LNCAP (cell line): Measurements from ENCODE around the gene PRR15L.

Experiments
- TF ChIP-seq, protein P1 (sequence below): fragments of 450-650 bp; IDR thresholded peaks from 2 replicates; pipeline ENCODE4 v1.5.1; 2017; ENCODE audit warnings: mild to moderate bottlenecking

Gene PRR15L

DNA sequence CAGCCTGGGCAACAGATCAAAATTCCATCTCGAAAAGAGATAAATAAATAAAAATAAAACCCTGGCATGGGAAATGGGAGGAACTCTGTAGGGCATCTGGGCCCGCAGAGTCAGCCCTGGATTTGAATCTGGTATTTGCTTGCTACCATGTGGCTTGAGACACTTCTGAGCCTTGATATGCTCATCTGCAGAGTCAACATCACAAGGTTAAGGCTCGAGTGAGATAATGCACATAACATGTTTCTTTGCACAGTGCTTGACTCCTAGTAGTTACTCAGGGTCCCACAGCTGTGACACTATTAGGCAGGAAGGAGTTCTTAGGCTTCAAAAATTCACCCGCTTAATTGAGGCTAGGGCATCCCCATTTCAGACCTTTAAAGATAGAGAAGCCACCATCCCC, 34.5 kb upstream of the PRR15L start:
- TF ChIP-seq, protein P1, sequence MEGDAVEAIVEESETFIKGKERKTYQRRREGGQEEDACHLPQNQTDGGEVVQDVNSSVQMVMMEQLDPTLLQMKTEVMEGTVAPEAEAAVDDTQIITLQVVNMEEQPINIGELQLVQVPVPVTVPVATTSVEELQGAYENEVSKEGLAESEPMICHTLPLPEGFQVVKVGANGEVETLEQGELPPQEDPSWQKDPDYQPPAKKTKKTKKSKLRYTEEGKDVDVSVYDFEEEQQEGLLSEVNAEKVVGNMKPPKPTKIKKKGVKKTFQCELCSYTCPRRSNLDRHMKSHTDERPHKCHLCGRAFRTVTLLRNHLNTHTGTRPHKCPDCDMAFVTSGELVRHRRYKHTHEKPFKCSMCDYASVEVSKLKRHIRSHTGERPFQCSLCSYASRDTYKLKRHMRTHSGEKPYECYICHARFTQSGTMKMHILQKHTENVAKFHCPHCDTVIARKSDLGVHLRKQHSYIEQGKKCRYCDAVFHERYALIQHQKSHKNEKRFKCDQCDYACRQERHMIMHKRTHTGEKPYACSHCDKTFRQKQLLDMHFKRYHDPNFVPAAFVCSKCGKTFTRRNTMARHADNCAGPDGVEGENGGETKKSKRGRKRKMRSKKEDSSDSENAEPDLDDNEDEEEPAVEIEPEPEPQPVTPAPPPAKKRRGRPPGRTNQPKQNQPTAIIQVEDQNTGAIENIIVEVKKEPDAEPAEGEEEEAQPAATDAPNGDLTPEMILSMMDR = no peak

DNA sequence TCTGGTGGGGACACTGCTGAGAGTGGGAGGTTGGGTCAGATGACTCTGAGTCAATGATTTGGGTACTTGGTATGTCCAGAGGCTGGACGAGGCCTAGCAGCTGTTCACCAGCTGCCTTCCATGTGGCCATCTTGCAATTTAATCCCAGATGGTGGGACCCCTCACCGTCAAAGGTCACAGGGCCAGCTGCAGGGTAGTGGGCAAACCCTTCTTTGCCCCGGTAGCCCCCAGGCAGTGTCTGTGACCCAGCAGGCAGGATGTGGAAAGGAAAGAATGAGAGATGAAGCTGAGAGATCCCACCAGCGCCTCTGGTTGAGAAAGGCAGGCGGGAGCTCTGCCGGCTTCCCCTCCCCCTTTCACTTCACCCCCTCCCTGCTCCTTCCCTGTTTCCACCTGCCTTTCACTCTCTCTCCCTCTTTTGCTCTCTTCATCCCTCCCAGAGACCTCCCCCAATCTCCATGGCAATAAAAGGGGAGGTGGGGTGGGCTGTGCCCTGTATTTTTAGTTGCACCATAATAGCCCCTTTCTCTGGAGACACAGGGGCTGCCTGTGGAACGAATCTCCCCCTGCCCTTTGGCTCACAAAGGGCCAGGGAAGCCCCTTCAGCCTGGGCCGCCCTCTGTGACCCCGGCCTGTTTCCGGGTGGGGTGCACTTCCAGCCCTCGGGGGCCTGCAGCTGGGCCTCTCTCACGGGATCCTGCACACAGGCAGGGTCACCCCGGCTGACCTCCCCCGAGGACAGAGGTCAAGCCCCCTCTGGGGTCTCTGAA, 33.5 kb upstream of the PRR15L start:
- TF ChIP-seq, protein P1 = no peak

DNA sequence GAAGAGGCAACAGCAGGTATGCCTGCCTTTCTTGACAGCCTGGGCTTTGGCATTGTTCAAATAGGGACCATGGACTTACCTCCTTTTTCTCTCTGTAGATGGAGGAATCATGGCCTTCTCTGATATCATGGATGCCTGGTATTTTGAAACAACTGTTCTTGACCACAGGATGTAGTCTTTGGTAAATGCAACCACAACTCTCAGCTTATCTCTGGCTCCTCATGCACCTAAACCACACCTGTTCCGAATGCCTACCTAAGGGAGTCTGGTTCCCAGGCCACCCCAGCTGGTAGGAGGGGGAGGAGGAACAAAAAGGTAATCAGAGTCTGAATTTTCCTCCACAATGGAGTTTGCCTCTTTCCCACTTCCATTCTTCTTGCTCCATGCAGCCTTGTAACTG, 32.0 kb upstream of the PRR15L start:
- TF ChIP-seq, protein P1 = no peak

DNA sequence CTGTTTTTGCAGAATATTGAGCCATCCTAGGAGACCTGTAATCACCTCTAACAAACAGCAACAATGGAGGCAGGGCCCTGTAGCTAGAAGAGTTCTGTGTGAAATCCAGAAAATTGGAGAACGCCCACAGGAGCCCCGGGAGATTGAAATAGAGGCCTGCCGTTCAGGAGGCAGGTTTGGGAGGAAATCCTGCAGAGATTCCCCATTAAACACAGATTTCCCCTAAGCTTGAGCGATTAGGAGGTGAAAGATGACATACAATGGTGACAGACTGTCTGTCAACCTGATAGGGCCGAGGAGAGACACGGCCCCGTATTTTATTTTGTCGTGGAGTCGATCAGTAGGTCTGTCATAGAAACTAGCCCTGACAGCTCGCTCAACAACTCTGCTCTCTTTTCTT, 31.5 kb upstream of the PRR15L start:
- TF ChIP-seq, protein P1 = no peak

DNA sequence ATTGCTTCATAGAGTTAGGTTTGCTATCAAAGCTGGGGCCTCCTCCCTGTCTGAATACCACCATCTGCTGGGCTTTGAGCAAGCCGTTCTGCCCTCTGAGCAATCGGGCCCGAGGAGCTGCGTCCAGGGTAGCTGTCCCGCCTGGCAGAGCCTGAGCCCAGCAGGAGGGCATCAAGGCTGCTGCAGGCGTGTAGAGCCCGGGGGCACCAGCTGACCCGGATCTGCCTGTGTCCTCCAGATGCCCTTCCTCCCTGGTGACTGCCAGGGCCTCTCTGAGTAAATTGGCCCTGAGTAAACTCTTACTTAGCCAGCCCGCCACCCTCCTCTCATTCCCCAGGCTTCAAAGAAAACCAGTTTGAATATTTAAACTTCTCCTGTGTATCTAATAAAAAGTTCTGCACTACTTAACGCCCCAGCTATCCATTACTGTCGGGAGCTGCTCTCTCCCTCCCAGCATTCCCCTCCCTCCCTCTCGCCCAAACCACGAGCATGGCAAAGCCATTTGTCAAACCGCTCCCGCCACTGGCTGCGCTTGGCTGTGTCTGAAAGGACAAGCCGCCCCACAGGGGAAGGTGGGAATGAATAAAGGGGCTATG, 29.7 kb upstream of the PRR15L start:
- TF ChIP-seq, protein P1 = no peak

DNA sequence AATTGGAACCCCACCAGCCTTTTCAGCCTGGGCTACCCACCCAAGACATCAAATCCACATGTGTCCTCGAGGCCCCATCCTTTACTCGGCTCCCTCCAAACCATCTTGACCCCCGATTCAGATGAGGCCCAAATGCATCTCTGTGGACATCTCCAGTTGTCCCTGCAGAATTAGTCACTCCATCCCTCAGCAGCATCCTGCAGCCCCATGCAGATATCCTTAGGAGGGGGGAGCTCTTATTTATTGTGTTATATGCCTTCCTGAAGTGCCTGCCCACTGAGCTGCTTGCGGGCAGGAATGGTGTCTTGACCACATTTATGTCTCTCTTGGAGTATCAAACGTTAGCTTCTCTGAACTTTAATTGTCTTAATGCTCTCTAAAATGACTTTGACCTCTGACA, 28.8 kb upstream of the PRR15L start:
- TF ChIP-seq, protein P1 = no peak

DNA sequence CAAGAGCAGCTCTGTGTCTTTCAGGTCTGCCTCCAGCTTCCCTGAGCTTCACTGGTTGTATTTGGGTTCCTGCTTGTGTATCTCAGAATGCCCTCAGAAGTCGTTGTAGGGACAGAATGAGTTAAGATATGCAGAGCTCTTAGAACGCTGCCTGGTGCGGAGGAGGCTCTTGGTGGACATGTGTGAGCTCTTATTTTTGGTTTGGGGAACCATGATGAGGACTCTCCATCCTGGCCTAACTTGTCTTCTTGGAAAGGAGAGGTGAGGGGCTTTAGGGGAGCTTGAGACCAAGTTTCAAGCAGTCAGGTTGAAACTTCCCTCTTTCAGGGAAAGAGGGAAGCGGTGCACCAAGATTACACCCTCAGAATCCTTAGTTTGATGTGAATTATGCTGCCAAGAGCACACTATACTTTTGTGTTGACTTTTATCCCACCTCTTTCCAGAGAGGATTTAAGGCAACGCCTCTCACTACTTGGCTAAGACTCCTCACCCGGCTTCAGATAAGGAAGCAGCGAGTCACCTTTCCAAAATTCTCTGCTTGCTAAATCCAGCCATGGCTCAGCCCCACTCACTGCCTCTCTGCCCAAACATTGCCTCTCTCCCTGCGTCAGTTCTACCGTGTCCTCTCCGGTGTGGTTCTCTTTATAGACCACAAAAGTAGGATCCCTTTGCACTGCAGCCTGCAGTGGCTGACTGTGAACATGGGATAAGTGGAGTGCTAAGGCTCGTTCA, 26.0 kb upstream of the PRR15L start:
- TF ChIP-seq, protein P1 = no peak
